Measurements from ENCODE around the gene STAT3. TPM values are rescaled to one million over a fixed set of nuclear protein-coding genes. Genes with fewer than 3 reads are reported as not detected.

STAT3 gene
- total and polyA plus RNA-seq, 2 of the 13 experiments (the other 11 are each of a cell fraction or from before 2014, with no cell fraction given): 61.8 to 62.4 TPM

DNA sequence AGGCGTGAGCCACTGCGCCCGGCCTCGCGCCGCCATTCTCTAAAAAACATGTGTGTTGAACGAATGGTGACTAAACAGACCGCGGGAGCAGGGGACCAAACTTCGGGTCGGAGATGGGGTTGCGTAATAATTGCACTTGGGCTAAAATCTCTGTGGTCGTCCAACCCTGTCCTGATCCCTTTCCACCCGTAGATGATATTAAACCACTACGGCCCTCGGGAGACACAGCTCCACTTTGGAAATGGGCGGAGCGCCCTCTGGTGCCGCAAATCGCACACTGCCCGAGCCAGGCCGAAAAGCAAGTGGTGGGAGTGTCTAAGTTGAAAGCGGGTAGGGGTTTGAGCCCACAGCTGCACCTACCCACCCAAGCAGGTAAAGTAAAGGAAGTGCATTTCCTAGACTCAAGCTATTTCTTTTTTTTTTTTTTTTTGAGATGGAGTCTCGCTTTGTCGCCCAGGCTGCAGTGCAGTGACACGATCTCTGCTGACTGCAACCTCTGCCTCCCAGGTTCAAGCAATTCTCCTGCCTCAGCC lies 17.8 kb upstream of the STAT3 start:
- Histone ChIP-seq H3K4me3 (replicated peaks in 1 of 3; ENCODE audit: insufficient read depth in 1 of 3, low read depth in 2 of 3, low read length in 3 of 3) (no peak overlapping the region), H4K20me1 (ENCODE audit: insufficient read depth, low read length) (no peaks in the 10 kb centered on the region), H3K27me3 (ENCODE audit: control insufficient read depth in 1 of 2, insufficient read depth in 2 of 2, low read length in 2 of 2) (no peaks in the 10 kb centered on the region), H3K79me2 (ENCODE audit: insufficient read depth, low read length) (no peaks in the 10 kb centered on the region), H3K4me1 (ENCODE audit: insufficient read depth, low read length) (0 out of 2 replicates have a peak, but pooled peaks cover 8% of the 10 kb centered on the region), H3K27ac (ENCODE audit: extremely low read length, insufficient read depth, low read length) (no peak overlapping the region), H2AFZ (ENCODE audit: low read length) (no peak overlapping the region), H3K9me3 (ENCODE audit: low read length) (no peaks in the 10 kb centered on the region), H3K36me3 (replicated peaks in 1 of 2; ENCODE audit: control insufficient read depth in 1 of 2, insufficient read depth in 2 of 2, low read length in 2 of 2) (peaks cover 4 to 13% of the 10 kb centered on the region in 2 experiments), H3K9ac (ENCODE audit: insufficient read depth, low read depth, low read length) (no peak overlapping the region), H3K4me2 (ENCODE audit: low read depth, low read length) (no peak overlapping the region)
- peak; percentile 84 for ATAC-seq
- FAIRE-seq: peak; percentile 82
- DNase-seq (ENCODE audit: low spot score): peak; percentile 63
- ChIA-PET POLR2A (interaction anchor here (0.6 to 3.0 kb wide), 4 partner anchors 17 to 98 kb away, joined by 3 to 20 read pairs (median 4); partner anchors contain the start of genes CAVIN1 and STAT3), CTCF (ENCODE audit: low intra/inter-chr PET ratio, low total read pairs) (interaction anchor here (0.6 to 6.6 kb wide), 6 partner anchors 79 to 342 kb away, joined by 3 to 163 read pairs (median 4); no protein-coding TSS in a partner anchor)
- no TSS peak for BruUV-seq (replicated peaks)
- in situ Hi-C loops (cut with HindIII; ENCODE audit: extremely low pct_ligation_motif_present, low pct_unique_long_range_greater_than_20kb) (no loop called here), intact Hi-C loops (cut with micrococcal nuclease; ENCODE audit: unreplicated experiment) (loop anchor here (1.0 kb wide), 1 partner anchor 84 kb away; no protein-coding TSS in a partner anchor)
- 47% methylated on average over 25 of the region's 26 CpGs for WGBS (ENCODE audit: low lambda C conversion rate)
- no peak for TF ChIP-seq NR1H2 (CRISPR knock-in tag; IDR thresholded peaks at IDR 0.05; ENCODE audit: borderline replicate concordance, low read depth)
- no peak for TF ChIP-seq SP140L (CRISPR knock-in tag; IDR thresholded peaks at IDR 0.05; ENCODE audit: borderline replicate concordance)
- TF ChIP-seq ZNF552 (CRISPR knock-in tag; IDR thresholded peaks at IDR 0.05; ENCODE audit: borderline replicate concordance): no peak
- TF ChIP-seq EP300 (IDR thresholded peaks at IDR 0.05; ENCODE audit: low read depth in 2 of 2, low read length in 2 of 2): no peak
- no peak for TF ChIP-seq EP300 (CRISPR knock-in tag; IDR thresholded peaks at IDR 0.05; ENCODE audit: borderline replicate concordance)
- no peak for TF ChIP-seq ZSCAN21 (CRISPR knock-in tag; IDR thresholded peaks at IDR 0.05; ENCODE audit: borderline replicate concordance)
- TF ChIP-seq RXRB (CRISPR knock-in tag; IDR thresholded peaks at IDR 0.05; ENCODE audit: borderline replicate concordance): 0 out of 2 replicates have a peak, but pooled peaks have one; percentile 31
- TF ChIP-seq ZNF143 (CRISPR knock-in tag; IDR thresholded peaks at IDR 0.05): peak; percentile 27; the same call in 1 of the 2 replicates
- TF ChIP-seq HNRNPLL (IDR thresholded peaks at IDR 0.05; ENCODE audit: low read depth, low read length, poor library complexity, severe bottlenecking): no peak
- TF ChIP-seq TMF1 (CRISPR knock-in tag; IDR thresholded peaks at IDR 0.05; ENCODE audit: low read depth): no peak
- no peak for TF ChIP-seq ZSCAN29 (CRISPR knock-in tag; conservative IDR thresholded peaks at IDR 0.05)
- TF ChIP-seq ZBTB7A (CRISPR knock-in tag; IDR thresholded peaks at IDR 0.05): 0 out of 2 replicates have a peak, but pooled peaks have one; percentile 35
- TF ChIP-seq, protein P1, sequence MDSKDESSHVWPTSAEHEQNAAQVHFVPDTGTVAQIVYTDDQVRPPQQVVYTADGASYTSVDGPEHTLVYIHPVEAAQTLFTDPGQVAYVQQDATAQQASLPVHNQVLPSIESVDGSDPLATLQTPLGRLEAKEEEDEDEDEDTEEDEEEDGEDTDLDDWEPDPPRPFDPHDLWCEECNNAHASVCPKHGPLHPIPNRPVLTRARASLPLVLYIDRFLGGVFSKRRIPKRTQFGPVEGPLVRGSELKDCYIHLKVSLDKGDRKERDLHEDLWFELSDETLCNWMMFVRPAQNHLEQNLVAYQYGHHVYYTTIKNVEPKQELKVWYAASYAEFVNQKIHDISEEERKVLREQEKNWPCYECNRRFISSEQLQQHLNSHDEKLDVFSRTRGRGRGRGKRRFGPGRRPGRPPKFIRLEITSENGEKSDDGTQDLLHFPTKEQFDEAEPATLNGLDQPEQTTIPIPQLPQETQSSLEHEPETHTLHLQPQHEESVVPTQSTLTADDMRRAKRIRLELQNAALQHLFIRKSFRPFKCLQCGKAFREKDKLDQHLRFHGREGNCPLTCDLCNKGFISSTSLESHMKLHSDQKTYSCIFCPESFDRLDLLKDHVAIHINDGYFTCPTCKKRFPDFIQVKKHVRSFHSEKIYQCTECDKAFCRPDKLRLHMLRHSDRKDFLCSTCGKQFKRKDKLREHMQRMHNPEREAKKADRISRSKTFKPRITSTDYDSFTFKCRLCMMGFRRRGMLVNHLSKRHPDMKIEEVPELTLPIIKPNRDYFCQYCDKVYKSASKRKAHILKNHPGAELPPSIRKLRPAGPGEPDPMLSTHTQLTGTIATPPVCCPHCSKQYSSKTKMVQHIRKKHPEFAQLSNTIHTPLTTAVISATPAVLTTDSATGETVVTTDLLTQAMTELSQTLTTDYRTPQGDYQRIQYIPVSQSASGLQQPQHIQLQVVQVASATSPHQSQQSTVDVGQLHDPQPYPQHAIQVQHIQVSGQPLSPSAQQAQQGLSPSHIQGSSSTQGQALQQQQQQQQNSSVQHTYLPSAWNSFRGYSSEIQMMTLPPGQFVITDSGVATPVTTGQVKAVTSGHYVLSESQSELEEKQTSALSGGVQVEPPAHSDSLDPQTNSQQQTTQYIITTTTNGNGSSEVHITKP (CRISPR knock-in tag; IDR thresholded peaks at IDR 0.05; ENCODE audit: low read depth): no peak
- no peak for TF ChIP-seq ZNF282 (IDR thresholded peaks at IDR 0.05; ENCODE audit: partially characterized antibody)
- no peak for TF ChIP-seq NFE2L2 (IDR thresholded peaks at IDR 0.05; ENCODE audit: low read length)
- TF ChIP-seq MAFG (CRISPR knock-in tag; IDR thresholded peaks at IDR 0.05): no peak
- peak; percentile 79 for TF ChIP-seq XRCC5 (optimal IDR thresholded peaks at IDR 0.05; ENCODE audit: low read length)
- no peak for TF ChIP-seq HOMEZ (CRISPR knock-in tag; IDR thresholded peaks at IDR 0.05; ENCODE audit: low read depth)
- no peak for TF ChIP-seq EEA1 (CRISPR knock-in tag; IDR thresholded peaks at IDR 0.05; ENCODE audit: borderline replicate concordance)
- no peak for TF ChIP-seq ZBTB7B (CRISPR knock-in tag; IDR thresholded peaks at IDR 0.05)
